Measurements from ENCODE around the gene ACMSD. TPM values are rescaled to one million over a fixed set of nuclear protein-coding genes. Genes with fewer than 3 reads are reported as not detected.

Gene ACMSD
- total and polyA plus RNA-seq, 2 donors = not detected

Small RNAs within 50 kb of the gene (small RNA-seq; reads per million reads assigned to genes)
- not detected for gene AC110620.1
- not detected for gene MIR5590

Other genes starting within 250 kb of the ACMSD start
- 1.6 TPM for gene TMEM163, start 119.6 kb upstream of the ACMSD start, total RNA-seq
- 2.4 TPM for gene TMEM163, start 119.6 kb upstream of the ACMSD start, polyA plus RNA-seq
- gene CCNT2, start 80.2 kb downstream of the ACMSD start, total RNA-seq = 104 TPM
- gene CCNT2, start 80.2 kb downstream of the ACMSD start, polyA plus RNA-seq = 14.8 TPM
- not detected for gene MAP3K19, start 208.8 kb downstream of the ACMSD start, total RNA-seq
- not detected for gene MAP3K19, start 208.8 kb downstream of the ACMSD start, polyA plus RNA-seq
- 110 TPM for gene RAB3GAP1, start 213.7 kb downstream of the ACMSD start, total RNA-seq
- 36.9 TPM for gene RAB3GAP1, start 213.7 kb downstream of the ACMSD start, polyA plus RNA-seq

Measured in urinary bladder (tissue), 2 donors.